Measurements from ENCODE around the gene C14orf180. TPM values are rescaled to one million over a fixed set of nuclear protein-coding genes. Genes with fewer than 3 reads are reported as not detected.

The C14orf180 gene
- total RNA-seq, 6 donors from 2014 or later = not detected

- ATAC-seq (ENCODE audit: low FRiP score in 2 of 2) (no peak), DNase-seq (no peak)
- WGBS, 2 donors = 54 to 61% methylated on average over 7 to 9 of the region's 9 CpGs
- no peak overlapping the region for H3K4me3 ChIP-seq
- TF ChIP-seq EP300 (IDR thresholded peaks at IDR 0.05) = no peak
- no peak for TF ChIP-seq POLR2AphosphoS5 (IDR thresholded peaks at IDR 0.05)
- TF ChIP-seq POLR2A (IDR thresholded peaks at IDR 0.05) = no peak
- TF ChIP-seq, protein P1, sequence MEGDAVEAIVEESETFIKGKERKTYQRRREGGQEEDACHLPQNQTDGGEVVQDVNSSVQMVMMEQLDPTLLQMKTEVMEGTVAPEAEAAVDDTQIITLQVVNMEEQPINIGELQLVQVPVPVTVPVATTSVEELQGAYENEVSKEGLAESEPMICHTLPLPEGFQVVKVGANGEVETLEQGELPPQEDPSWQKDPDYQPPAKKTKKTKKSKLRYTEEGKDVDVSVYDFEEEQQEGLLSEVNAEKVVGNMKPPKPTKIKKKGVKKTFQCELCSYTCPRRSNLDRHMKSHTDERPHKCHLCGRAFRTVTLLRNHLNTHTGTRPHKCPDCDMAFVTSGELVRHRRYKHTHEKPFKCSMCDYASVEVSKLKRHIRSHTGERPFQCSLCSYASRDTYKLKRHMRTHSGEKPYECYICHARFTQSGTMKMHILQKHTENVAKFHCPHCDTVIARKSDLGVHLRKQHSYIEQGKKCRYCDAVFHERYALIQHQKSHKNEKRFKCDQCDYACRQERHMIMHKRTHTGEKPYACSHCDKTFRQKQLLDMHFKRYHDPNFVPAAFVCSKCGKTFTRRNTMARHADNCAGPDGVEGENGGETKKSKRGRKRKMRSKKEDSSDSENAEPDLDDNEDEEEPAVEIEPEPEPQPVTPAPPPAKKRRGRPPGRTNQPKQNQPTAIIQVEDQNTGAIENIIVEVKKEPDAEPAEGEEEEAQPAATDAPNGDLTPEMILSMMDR (IDR thresholded peaks at IDR 0.05) = no peak
- H3K36me3 ChIP-seq = no peaks in the 10 kb centered on the region
- H3K9me3 ChIP-seq = no peaks in the 10 kb centered on the region
- H3K27me3 ChIP-seq = peaks cover 0 to 23% (median 9%) of the 10 kb centered on the region in 4 donors
- H3K27ac ChIP-seq = no peak overlapping the region
- peaks cover 0 to 15% (median 3%) of the 10 kb centered on the region in 4 donors for H3K4me1 ChIP-seq
Observed at GRCh38 chr14:104601786-104602185, 22.2 kb downstream of the C14orf180 start.

DNA sequence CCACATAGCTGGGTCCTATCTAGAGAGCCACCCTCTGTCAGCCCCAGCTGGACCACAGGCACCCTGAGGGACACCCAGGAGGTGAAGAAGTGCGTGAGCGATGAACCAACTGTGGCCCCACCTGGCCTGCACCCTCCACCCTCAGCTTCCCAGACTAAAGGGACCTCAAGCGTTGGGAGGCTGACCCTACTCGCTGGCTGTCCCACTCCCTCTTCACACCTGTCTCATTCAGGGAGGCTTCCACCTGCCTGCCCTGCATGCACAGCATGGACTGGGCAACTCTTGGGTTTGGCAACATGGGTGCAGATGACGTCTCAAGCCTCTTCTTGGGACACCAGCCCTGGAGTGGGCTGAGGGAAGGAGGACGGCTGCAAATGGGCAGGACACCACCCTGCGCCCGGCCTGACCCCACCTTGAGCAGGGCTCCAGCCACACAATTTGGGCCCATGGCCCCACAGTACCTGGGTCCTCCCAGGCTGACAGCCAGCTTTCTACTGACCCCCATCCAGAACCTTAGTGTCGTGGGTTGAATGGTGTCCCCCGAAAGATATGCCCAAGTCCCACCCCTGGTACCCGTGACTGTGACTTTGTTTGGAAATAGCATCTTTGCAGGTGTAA, 22.9 kb downstream of the C14orf180 start:
- TF ChIP-seq POLR2AphosphoS5 (IDR thresholded peaks at IDR 0.05) = no peak
- TF ChIP-seq, protein P1 (IDR thresholded peaks at IDR 0.05) = no peak
- TF ChIP-seq EP300 (IDR thresholded peaks at IDR 0.05) = no peak
- no peak for TF ChIP-seq POLR2A (IDR thresholded peaks at IDR 0.05)
- H3K27me3 ChIP-seq = peaks cover 0 to 23% (median 9%) of the 10 kb centered on the region in 4 donors
- peaks cover 0 to 15% (median 3%) of the 10 kb centered on the region in 4 donors for H3K4me1 ChIP-seq
- DNase-seq = no peak
- no peaks in the 10 kb centered on the region for H3K9me3 ChIP-seq
- 87 to 88% methylated on average over 9 to 11 of the region's 11 CpGs for WGBS, 2 donors
- H3K4me3 ChIP-seq = no peak overlapping the region
- no peak for ATAC-seq (ENCODE audit: low FRiP score in 2 of 2)
- H3K27ac ChIP-seq = no peak overlapping the region
- no peaks in the 10 kb centered on the region for H3K36me3 ChIP-seq

GRCh38 chr14:104602933-104603325, 23.4 kb downstream of the C14orf180 start:
- DNase-seq = no peak
- no peak for ATAC-seq (ENCODE audit: low FRiP score in 2 of 2)
- H3K36me3 ChIP-seq = no peaks in the 10 kb centered on the region
- WGBS, 2 donors = 77 to 78% methylated on average over 7 of the region's 7 CpGs
- no peak for TF ChIP-seq EP300 (IDR thresholded peaks at IDR 0.05)
- H3K4me1 ChIP-seq = peaks cover 0 to 15% (median 3%) of the 10 kb centered on the region in 4 donors
- no peak overlapping the region for H3K4me3 ChIP-seq
- H3K27me3 ChIP-seq = peaks cover 0 to 23% (median 9%) of the 10 kb centered on the region in 4 donors
- no peak overlapping the region for H3K27ac ChIP-seq
- no peaks in the 10 kb centered on the region for H3K9me3 ChIP-seq

DNA sequence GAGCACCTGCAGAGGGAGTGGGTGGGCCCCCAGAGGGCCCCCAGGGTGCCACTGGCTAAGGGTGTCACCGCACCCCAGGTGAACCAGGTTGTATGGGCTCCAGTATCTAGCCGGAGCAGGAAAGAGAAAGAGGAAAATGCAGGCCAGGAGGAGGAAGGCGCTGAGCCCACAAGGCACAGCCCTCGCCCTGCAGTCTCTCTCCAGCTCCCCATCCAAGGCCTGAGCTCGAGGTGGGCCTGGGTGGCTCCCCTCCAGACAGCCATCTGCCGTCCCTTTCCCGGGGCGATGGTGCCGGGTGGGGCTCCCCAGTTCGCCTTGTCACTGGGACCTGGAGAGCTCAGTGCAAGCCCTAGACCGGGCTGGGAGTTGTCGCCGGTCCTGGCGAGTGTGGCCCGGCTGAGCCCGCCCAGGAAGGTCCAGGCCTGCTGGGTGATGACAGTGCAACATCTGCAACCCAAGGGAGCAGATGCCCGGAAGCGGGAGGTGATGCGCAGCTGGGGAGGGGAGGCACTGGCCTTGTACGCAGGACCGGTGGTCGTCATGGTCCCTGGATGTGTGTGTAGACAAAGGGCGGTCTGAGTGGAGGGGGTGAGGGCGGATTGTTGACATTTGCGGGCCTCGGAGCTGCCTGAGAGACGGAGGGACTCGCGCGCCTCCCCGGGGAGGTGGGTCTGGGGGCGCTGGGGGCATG, 24.3 kb downstream of the C14orf180 start:
- DNase-seq (peak in 1 of 2 donors; percentile 70), ATAC-seq (ENCODE audit: low FRiP score in 2 of 2) (no peak)
- Histone ChIP-seq H3K4me3 (peak overlapping the region in 1 of 4 donors; percentile 20), H3K9me3 (no peaks in the 10 kb centered on the region), H3K4me1 (peaks cover 0 to 15% (median 3%) of the 10 kb centered on the region in 4 donors), H3K27ac (no peak overlapping the region), H3K36me3 (no peaks in the 10 kb centered on the region), H3K27me3 (peaks cover 0 to 23% (median 9%) of the 10 kb centered on the region in 4 donors)
- 17 to 40% methylated on average over 19 to 24 of the region's 32 CpGs for WGBS, 2 donors
- TF ChIP-seq POLR2AphosphoS5 (IDR thresholded peaks at IDR 0.05) (no peak), EP300 (IDR thresholded peaks at IDR 0.05) (no peak), POLR2A (IDR thresholded peaks at IDR 0.05) (no peak)
- TF ChIP-seq, protein P1 (IDR thresholded peaks at IDR 0.05) = no peak
